HepG2 (cell line): ENCODE results near the gene C1QL4. TPM values are rescaled to one million over a fixed set of nuclear protein-coding genes. Genes with fewer than 3 reads are reported as not detected.
A peak's percentile ranks its signal among the peaks of the same experiment; 100 is the strongest.

Experiments used
- GABPB1 ChIP-seq: IDR thresholded peaks from 2 replicates; pipeline ENCODE4 v1.6.1; 2016; ENCODE audit warnings: mild to moderate bottlenecking, missing genetic modification reagents, moderate library complexity, missing compliant biosample characterization
- IKZF4 ChIP-seq: sonication (generic); formaldehyde crosslinking; IDR thresholded peaks from 2 replicates; pipeline ENCODE4 v1.5.1; 2020; ENCODE audit warnings: borderline replicate concordance, mild to moderate bottlenecking, low read depth, missing genetic modification reagents; ENCODE audit errors: not compliant biosample characterization
- JARID2 ChIP-seq: sonication (generic); formaldehyde crosslinking; IDR thresholded peaks from 2 replicates; pipeline ENCODE4 v1.8.1; 2023; ENCODE audit warnings: missing genetic modification reagents, inconsistent platforms; ENCODE audit not compliant: insufficient replicate concordance
- MAZ ChIP-seq, 2 experiments: sonication (generic) in 1 of 2; formaldehyde crosslinking in 1 of 2; IDR thresholded peaks; 2 replicates each; pipeline versions ENCODE4 v1.5.0 to v1.6.1; 2012 to 2020; ENCODE audit warnings: low read depth in 2 of 2, mild to moderate bottlenecking in 2 of 2, borderline replicate concordance in 1 of 2, improper control_type of control experiment in 1 of 2, low read length in 1 of 2, missing genetic modification reagents in 1 of 2, moderate library complexity in 1 of 2
- SALL1 ChIP-seq: sonication (generic); formaldehyde crosslinking; IDR thresholded peaks from 2 replicates; pipeline ENCODE4 v1.8.0; 2022; ENCODE audit warnings: mild to moderate bottlenecking, missing genetic modification reagents
- SAP130 ChIP-seq: IDR thresholded peaks from 2 replicates; pipeline ENCODE4 v1.6.1; 2016; ENCODE audit warnings: low read depth
- ZBTB1 ChIP-seq: sonication (generic); formaldehyde crosslinking; IDR thresholded peaks from 2 replicates; pipeline ENCODE4 v1.4.0; 2020; ENCODE audit warnings: missing genetic modification reagents, borderline replicate concordance
- ZFX ChIP-seq: sonication (generic); formaldehyde crosslinking; IDR thresholded peaks from 2 replicates; pipeline ENCODE4 v1.4.0; 2020; ENCODE audit warnings: mild to moderate bottlenecking, low read depth, missing genetic modification reagents, moderate library complexity
- ZNF12 ChIP-seq: sonication (generic); formaldehyde crosslinking; IDR thresholded peaks from 2 replicates; pipeline ENCODE4 v1.5.0; 2020; ENCODE audit warnings: missing genetic modification reagents
- ZNF451 ChIP-seq: sonication (generic); formaldehyde crosslinking; IDR thresholded peaks from 2 replicates; pipeline ENCODE4 v1.5.0; 2020; ENCODE audit warnings: mild to moderate bottlenecking, missing genetic modification reagents
- ZNF563 ChIP-seq: sonication (generic); formaldehyde crosslinking; IDR thresholded peaks from 2 replicates; pipeline ENCODE4 v1.8.0; 2022; ENCODE audit warnings: mild to moderate bottlenecking, moderate library complexity, missing genetic modification reagents
- ZNF644 ChIP-seq: IDR thresholded peaks from 2 replicates; pipeline ENCODE4 v1.6.1; 2016; ENCODE audit warnings: low read depth
- ZNF780A ChIP-seq: sonication (generic); formaldehyde crosslinking; IDR thresholded peaks from 2 replicates; pipeline ENCODE4 v1.8.0; 2022; ENCODE audit warnings: mild to moderate bottlenecking, missing genetic modification reagents, moderate library complexity
- polyA plus RNA-seq, 8 experiments: library from polyadenylated mRNA; depleted of rRNA in 3 of 8; stranded (reverse) in 7 of 8; unstranded in 1 of 8; fragments of >200 nt; fragmentation: Illumina TruSeq in 4 of 8; extraction: Trizol in 4 of 8; gene quantifications; 2 replicates each; pipeline versions ENCODE4 v1.2.1 to v1.2.3, GENCODE V29; 2011 to 2016; ENCODE audit warnings: low read depth in 4 of 8, missing spikeins in 1 of 8, mixed read lengths in 1 of 8; ENCODE audit not compliant: insufficient read depth in 1 of 8
- total RNA-seq, 5 experiments: library from RNA; depleted of rRNA; stranded (reverse); fragments of >200 nt; fragmentation: Illumina TruSeq; extraction: Trizol; gene quantifications; 2 replicates each; pipeline ENCODE4 v1.2.3, GENCODE V29; 2016; ENCODE audit warnings: low read depth in 1 of 5
- TF ChIP-seq, protein P1 (sequence below): sonication (generic); formaldehyde crosslinking; IDR thresholded peaks from 2 replicates; pipeline ENCODE4 v1.4.0; 2020; ENCODE audit warnings: missing genetic modification reagents, borderline replicate concordance
- TF ChIP-seq, protein P2 (sequence below): sonication (generic); formaldehyde crosslinking; conservative IDR thresholded peaks from 2 replicates; pipeline ENCODE4 v1.8.0; 2022; ENCODE audit warnings: low read depth, missing genetic modification reagents
- TF ChIP-seq, protein P3 (sequence below): sonication (generic); formaldehyde crosslinking; IDR thresholded peaks from 2 replicates; pipeline ENCODE4 v1.5.1; 2020; ENCODE audit warnings: mild to moderate bottlenecking, missing genetic modification reagents, moderate library complexity
- TF ChIP-seq, protein P4 (sequence below): sonication (generic); formaldehyde crosslinking; IDR thresholded peaks from 2 replicates; pipeline ENCODE4 v1.5.0; 2020; ENCODE audit warnings: mild to moderate bottlenecking, missing genetic modification reagents, moderate library complexity

The C1QL4 gene
- total and polyA plus RNA-seq, 2 of the 13 experiments (the other 11 are each of a cell fraction or from before 2014, with no cell fraction given), result 0.03 TPM; not detected in 1

DNA sequence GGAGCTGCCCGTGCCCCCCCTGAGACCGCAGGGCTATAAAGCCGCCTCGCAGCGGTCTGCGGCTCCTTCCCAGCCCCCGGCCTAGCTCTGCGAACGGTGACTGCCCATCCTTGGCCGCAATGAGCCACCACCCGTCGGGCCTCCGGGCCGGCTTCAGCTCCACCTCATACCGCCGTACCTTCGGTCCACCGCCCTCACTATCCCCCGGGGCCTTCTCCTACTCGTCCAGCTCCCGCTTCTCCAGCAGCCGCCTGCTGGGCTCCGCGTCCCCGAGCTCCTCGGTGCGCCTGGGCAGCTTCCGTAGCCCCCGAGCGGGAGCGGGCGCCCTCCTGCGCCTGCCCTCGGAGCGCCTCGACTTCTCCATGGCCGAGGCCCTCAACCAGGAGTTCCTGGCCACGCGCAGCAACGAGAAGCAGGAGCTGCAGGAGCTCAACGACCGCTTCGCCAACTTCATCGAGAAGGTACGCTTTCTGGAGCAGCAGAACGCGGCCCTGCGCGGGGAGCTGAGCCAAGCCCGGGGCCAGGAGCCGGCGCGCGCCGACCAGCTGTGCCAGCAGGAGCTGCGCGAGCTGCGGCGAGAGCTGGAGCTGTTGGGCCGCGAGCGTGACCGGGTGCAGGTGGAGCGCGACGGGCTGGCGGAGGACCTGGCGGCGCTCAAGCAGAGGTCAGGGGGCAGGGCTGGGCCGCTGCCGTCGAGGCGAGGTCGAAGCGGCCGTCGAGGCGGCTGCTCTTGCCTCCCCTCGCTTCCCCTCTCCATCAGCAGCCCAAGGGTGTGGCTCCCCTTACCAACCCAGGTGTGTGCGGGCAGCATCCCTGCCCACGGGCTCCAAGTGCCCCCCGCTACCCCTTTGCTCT, 41.7 kb downstream of the C1QL4 start, which contains the start of gene PRPH (continued):
- TF ChIP-seq, protein P1, sequence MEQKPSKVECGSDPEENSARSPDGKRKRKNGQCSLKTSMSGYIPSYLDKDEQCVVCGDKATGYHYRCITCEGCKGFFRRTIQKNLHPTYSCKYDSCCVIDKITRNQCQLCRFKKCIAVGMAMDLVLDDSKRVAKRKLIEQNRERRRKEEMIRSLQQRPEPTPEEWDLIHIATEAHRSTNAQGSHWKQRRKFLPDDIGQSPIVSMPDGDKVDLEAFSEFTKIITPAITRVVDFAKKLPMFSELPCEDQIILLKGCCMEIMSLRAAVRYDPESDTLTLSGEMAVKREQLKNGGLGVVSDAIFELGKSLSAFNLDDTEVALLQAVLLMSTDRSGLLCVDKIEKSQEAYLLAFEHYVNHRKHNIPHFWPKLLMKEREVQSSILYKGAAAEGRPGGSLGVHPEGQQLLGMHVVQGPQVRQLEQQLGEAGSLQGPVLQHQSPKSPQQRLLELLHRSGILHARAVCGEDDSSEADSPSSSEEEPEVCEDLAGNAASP (CRISPR knock-in tag), result no peak
- TF ChIP-seq ZBTB1 (CRISPR knock-in tag) (no peak), GABPB1 (CRISPR knock-in tag) (peak; percentile 26; the same call in 1 of the 2 replicates), SAP130 (CRISPR knock-in tag) (0 out of 2 replicates have a peak, but pooled peaks have one; percentile 10), ZNF563 (CRISPR knock-in tag) (peak; percentile 57; the same call in 1 of the 2 replicates), ZNF644 (CRISPR knock-in tag) (no peak), IKZF4 (CRISPR knock-in tag) (no peak), ZNF451 (0 out of 2 replicates have a peak, but pooled peaks have one; percentile 28), SALL1 (peak; percentile 10; the same call in 1 of the 2 replicates), ZFX (peak; percentile 35), ZNF12 (CRISPR knock-in tag) (no peak), ZNF780A (CRISPR knock-in tag) (peak; percentile 32; the same call in 1 of the 2 replicates), JARID2 (CRISPR knock-in tag) (no peak), MAZ (IDR thresholded peaks at IDR 0.05; ENCODE audit: borderline replicate concordance, low read depth, low read length) (no peak), MAZ (CRISPR knock-in tag; IDR thresholded peaks at IDR 0.05; ENCODE audit: low read depth) (0 out of 2 replicates have a peak, but pooled peaks have one; percentile 10)
- TF ChIP-seq, protein P2, sequence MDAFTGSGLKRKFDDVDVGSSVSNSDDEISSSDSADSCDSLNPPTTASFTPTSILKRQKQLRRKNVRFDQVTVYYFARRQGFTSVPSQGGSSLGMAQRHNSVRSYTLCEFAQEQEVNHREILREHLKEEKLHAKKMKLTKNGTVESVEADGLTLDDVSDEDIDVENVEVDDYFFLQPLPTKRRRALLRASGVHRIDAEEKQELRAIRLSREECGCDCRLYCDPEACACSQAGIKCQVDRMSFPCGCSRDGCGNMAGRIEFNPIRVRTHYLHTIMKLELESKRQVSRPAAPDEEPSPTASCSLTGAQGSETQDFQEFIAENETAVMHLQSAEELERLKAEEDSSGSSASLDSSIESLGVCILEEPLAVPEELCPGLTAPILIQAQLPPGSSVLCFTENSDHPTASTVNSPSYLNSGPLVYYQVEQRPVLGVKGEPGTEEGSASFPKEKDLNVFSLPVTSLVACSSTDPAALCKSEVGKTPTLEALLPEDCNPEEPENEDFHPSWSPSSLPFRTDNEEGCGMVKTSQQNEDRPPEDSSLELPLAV (CRISPR knock-in tag), result 0 out of 2 replicates have a peak, but pooled peaks have one; percentile 41
- TF ChIP-seq, protein P3, sequence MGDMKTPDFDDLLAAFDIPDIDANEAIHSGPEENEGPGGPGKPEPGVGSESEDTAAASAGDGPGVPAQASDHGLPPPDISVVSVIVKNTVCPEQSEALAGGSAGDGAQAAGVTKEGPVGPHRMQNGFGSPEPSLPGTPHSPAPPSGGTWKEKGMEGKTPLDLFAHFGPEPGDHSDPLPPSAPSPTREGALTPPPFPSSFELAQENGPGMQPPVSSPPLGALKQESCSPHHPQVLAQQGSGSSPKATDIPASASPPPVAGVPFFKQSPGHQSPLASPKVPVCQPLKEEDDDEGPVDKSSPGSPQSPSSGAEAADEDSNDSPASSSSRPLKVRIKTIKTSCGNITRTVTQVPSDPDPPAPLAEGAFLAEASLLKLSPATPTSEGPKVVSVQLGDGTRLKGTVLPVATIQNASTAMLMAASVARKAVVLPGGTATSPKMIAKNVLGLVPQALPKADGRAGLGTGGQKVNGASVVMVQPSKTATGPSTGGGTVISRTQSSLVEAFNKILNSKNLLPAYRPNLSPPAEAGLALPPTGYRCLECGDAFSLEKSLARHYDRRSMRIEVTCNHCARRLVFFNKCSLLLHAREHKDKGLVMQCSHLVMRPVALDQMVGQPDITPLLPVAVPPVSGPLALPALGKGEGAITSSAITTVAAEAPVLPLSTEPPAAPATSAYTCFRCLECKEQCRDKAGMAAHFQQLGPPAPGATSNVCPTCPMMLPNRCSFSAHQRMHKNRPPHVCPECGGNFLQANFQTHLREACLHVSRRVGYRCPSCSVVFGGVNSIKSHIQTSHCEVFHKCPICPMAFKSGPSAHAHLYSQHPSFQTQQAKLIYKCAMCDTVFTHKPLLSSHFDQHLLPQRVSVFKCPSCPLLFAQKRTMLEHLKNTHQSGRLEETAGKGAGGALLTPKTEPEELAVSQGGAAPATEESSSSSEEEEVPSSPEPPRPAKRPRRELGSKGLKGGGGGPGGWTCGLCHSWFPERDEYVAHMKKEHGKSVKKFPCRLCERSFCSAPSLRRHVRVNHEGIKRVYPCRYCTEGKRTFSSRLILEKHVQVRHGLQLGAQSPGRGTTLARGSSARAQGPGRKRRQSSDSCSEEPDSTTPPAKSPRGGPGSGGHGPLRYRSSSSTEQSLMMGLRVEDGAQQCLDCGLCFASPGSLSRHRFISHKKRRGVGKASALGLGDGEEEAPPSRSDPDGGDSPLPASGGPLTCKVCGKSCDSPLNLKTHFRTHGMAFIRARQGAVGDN, result peak; percentile 76
- TF ChIP-seq, protein P4, sequence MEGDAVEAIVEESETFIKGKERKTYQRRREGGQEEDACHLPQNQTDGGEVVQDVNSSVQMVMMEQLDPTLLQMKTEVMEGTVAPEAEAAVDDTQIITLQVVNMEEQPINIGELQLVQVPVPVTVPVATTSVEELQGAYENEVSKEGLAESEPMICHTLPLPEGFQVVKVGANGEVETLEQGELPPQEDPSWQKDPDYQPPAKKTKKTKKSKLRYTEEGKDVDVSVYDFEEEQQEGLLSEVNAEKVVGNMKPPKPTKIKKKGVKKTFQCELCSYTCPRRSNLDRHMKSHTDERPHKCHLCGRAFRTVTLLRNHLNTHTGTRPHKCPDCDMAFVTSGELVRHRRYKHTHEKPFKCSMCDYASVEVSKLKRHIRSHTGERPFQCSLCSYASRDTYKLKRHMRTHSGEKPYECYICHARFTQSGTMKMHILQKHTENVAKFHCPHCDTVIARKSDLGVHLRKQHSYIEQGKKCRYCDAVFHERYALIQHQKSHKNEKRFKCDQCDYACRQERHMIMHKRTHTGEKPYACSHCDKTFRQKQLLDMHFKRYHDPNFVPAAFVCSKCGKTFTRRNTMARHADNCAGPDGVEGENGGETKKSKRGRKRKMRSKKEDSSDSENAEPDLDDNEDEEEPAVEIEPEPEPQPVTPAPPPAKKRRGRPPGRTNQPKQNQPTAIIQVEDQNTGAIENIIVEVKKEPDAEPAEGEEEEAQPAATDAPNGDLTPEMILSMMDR (CRISPR knock-in tag), result peak; percentile 44; the same call in 1 of the 2 replicates
